ENCODE data around the gene COX6B2.
A peak's percentile ranks its signal among the peaks of the same experiment; 100 is the strongest.
"Not testable (repeated sequence)": the region's sequence is repeated elsewhere in the genome, so short reads cannot be mapped to it uniquely, and the experiment has no call there.

The COX6B2 gene, protein sequence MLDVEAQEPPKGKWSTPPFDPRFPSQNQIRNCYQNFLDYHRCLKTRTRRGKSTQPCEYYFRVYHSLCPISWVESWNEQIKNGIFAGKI

GRCh38 chr19:55354698-55355212, at the start of gene COX6B2:
COX6B2 (minus strand) TSS chr19:55354719; CDS start chr19:55354521, 198 bp downstream.
- DNase-seq (no peak), ATAC-seq (replicated peaks) (no peak)
- Mint-ChIP-seq H3K4me3 (peak within 1 kb of the TSS; percentile 73 to 81), H3K36me3 (peaks cover 1 to 4% of the 10 kb centered on the region in 2 donors), H3K4me1 (peaks cover 14 to 27% of the 10 kb centered on the region in 2 donors), H3K27me3 (peaks cover 65 to 86% of the 10 kb centered on the region in 2 donors), H3K27ac (peak within 1 kb of the TSS; percentile 65), H3K9me3 (no peaks in the 10 kb centered on the region)

- Mint-ChIP-seq H3K9me3 (no peaks in the 10 kb centered on the region), H3K4me1 (peaks cover 17 to 33% of the 10 kb centered on the region in 2 donors), H3K27ac (no peak overlapping the region), H3K27me3 (no peaks in the 10 kb centered on the region), H3K4me3 (no peak overlapping the region), H3K36me3 (peaks cover 27 to 55% of the 10 kb centered on the region in 2 donors)
- ATAC-seq (replicated peaks) = no peak
- no peak for DNase-seq
These were observed 48.0 kb upstream of the COX6B2 start for GRCh38 chr19:55402509-55402908.

DNA sequence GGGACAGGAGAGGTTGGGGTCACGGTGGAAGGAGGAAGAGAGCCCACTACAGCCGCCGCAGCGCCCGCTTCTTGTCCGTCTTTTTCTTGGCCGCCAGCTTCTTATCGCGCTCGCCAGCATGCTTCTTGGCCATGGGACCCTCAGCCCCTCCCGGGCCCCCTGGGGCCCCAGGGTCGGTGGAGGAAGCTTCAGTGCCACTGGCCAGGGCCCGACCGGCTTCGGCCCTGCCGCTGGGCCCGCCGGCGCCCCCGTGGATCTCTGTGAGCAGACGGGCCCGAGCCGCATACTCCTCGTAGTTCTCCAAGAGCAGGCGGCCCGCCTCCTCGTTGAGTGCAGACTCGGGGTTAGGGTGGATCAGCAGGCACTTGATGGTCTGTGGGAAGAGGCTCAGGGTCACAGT, 46.9 kb upstream of the COX6B2 start:
- H3K4me3 Mint-ChIP-seq; H3K27me3 Mint-ChIP-seq; ATAC-seq (replicated peaks); H3K27ac Mint-ChIP-seq; H3K9me3 Mint-ChIP-seq; DNase-seq: not testable (repeated sequence)
- Mint-ChIP-seq H3K4me1 (peaks cover 12 to 26% of the 10 kb centered on the region in 2 donors), H3K36me3 (peaks cover 22 to 50% of the 10 kb centered on the region in 2 donors)

DNA sequence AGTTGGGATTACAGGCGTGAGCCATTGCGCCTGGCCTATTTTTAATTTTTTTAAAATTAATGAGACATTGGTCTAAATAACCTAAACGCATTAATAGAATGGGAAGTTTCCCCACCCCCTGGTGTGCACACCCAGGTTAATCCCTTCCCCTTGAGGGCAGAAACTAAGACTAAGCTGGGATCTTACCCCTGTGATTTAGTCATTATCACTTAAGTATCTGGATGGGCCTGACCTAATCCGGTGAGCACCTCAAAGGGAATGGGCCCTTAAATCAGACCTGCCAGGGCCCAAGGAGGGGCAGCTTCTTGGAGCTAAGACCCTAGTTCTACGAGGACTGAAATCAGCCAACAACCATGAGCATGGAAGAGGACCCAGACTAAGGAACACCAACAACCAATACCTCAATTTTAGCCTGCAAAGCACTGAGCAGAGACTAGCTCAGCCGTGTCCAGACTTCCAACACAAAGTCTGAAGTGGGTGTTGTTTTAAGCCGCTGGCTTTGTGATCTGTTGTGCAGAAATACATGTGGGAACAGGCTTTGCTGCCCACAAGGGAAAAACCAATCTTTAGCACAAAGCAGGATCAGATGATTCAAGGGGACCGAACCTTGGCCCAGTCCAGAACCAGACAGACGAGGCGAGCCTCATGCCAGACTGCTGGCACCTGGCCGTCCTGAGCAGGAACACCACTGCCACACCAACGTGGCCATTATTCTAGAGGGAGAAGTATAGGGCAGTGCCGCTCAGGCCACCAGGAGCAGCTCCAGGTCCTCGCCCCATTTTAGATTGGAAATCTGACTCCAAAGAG, 46.0 kb upstream of the COX6B2 start:
- no peaks in the 10 kb centered on the region for H3K9me3 Mint-ChIP-seq
- peaks cover 13 to 41% of the 10 kb centered on the region in 2 donors for H3K36me3 Mint-ChIP-seq
- no peak overlapping the region for H3K4me3 Mint-ChIP-seq
- H3K27ac Mint-ChIP-seq = peak overlapping the region; percentile 17
- no peak for DNase-seq
- H3K27me3 Mint-ChIP-seq = no peaks in the 10 kb centered on the region
- H3K4me1 Mint-ChIP-seq = peaks cover 4 to 17% of the 10 kb centered on the region in 2 donors
- ATAC-seq (replicated peaks) = no peak

DNA sequence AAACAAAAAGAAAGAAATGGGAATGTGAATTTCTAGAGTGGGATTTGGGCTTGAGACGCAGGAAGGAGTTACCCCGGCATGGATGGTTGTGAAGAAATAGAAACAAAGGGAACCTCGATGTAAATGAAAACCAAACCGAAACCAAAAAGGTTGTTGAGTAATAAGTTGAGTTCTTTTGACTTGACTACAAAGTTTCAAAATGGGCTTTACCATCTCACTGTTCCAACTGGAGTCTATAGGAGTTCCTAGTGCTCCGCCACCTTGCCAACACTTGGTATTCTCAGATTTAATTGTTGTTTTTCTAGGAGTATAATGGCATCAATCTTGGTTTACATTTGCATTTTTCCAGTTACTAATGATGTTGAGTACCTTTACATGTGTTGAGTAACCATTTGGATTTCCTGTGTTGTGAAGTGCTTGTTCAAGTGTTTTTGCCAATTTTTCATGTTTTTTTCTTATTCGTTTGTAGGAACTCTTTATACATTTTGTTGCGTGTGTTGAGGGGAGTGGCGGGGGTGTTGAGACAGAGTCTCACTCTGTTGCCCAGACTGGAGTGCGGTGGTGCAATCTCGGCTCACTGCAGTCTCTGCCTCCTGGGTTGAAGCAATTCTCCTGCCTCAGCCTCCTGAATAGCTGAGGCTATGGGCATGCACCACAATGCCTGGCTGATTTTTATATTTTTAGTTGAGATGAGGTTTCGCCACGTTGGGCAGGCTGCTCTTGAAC, 43.8 kb upstream of the COX6B2 start:
- Mint-ChIP-seq H3K4me3 (no peak overlapping the region), H3K27me3 (no peaks in the 10 kb centered on the region), H3K4me1 (peaks cover 3 to 14% of the 10 kb centered on the region in 2 donors), H3K9me3 (no peaks in the 10 kb centered on the region), H3K27ac (peak overlapping the region; percentile 17), H3K36me3 (peaks cover 12 to 38% of the 10 kb centered on the region in 2 donors)
- ATAC-seq (replicated peaks) (peak in 1 of 2 donors; percentile 34), DNase-seq (no peak)

DNA sequence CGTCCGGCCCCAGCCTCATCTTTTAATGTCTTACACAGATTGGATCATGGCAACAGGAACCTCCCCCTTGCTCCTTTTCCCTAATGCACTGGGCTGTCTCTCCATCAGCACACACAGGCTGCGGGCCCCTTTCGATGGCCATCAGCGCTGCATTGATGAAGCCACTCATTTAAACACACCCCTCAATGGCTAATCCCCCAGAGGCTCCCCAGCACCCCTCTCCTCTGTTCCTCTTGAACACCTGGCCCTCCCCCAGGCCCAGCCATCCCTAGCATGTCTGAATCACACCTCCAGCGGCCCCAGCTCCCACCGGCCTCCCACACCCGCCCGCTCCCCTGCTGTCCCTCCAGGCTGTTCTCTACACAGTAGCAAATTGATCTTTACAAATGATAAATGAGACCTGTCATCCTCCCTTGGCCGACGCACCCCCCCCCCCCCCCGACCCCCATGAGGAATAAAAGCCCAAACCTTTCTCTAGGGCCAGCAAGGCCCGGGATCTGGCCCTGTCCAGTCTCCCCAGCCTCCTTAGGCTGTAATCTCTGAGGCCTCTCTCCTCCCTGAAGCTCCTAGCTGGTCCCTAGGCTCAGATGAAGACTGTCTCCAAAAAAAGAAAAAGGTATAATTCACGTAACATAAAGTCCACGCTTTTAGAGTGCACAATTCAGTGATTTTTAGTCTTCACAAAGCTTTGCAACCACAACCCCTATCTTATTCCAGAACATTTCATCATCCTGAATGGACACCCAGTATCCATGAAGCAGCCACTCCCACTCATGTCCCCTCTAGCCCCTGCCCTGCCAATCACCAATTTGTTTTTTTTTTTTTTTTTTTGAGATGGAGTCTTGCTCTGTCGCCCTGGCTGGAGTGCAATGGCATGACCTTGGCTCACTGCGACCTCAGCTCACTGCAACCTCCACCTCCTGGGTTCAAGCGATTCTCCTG, 38.6 kb upstream of the COX6B2 start:
- H3K27me3 Mint-ChIP-seq = no peaks in the 10 kb centered on the region
- DNase-seq = no peak
- H3K4me3 Mint-ChIP-seq = no peak overlapping the region
- ATAC-seq (replicated peaks) = peak in 1 of 2 donors; percentile 11
- H3K4me1 Mint-ChIP-seq = peaks cover 19 to 40% of the 10 kb centered on the region in 2 donors
- H3K27ac Mint-ChIP-seq = peak overlapping the region; percentile 90
- H3K9me3 Mint-ChIP-seq = no peaks in the 10 kb centered on the region
- peaks cover 23 to 43% of the 10 kb centered on the region in 2 donors for H3K36me3 Mint-ChIP-seq

DNA sequence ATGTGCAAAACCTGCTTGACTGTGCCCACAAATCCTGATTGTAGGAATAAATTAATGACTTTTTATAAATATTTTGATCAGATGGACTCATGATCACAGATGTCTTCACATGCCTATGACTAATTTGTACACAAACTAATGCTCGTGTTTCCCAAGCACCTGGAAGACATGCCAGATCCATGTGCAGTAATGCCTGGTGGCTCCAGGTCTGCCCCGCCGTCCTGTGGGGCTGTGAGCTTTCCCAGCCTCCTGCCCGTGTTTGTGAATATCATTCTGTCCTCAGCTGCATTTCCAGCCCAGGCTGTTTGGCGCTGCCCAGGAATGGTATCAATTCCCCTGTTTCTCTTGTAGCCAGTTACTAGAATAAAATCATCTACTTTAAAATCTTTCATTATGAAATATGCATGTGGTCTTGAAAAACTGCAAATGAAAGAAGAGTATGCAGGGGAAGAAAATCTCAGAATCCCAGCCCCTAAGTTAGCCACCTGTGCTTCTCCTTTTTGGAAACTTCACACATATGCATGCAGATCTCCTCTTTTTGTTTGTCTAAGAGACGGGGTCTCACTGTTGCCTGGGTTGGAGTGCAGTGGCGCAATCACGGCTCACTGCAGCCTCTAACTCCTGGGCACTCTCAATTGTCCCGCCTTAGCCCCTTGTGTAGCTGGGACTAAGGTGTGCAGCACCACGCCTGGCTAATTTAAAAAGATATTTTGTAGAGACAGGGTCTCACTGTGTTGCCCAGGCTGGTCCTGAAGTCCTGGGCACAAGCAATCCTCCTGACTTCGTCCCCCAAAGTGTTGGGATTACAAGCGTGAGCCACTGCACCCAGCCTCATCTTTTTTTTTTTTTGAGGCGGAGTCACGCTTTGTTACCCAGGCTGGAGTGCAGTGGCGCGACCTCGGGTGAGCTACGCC, 37.4 kb upstream of the COX6B2 start:
- H3K4me1 Mint-ChIP-seq = peaks cover 24 to 50% of the 10 kb centered on the region in 2 donors
- H3K36me3 Mint-ChIP-seq = peaks cover 29 to 50% of the 10 kb centered on the region in 2 donors
- no peak overlapping the region for H3K4me3 Mint-ChIP-seq
- H3K27me3 Mint-ChIP-seq = no peaks in the 10 kb centered on the region
- no peaks in the 10 kb centered on the region for H3K9me3 Mint-ChIP-seq
- ATAC-seq (replicated peaks) (peak in 1 of 2 donors; percentile 15), DNase-seq (no peak)
- peak overlapping the region; percentile 65 for H3K27ac Mint-ChIP-seq

DNA sequence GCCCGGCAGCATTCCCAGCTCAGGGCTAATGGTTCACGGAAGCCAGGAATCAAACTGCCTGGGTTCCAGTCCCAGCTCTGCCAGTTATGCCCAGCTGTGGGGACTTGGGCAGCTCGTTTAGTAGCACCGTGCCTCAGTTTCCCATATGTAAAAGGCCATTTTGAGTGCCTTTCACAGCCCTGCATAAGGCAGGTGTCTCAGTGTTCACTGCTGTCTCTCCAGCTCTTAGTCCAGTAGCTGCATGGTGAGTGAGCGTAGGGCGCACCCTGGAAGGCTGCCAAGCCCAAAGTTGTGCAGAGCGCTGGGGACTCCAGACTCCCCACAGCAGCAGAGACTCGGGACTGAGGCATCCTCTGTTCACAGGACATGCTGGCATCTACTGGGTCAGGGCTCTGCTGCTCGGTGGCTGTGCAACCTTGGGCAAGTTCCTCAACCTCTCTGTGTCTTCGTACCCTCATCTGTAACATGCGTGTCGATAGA, 36.7 kb upstream of the COX6B2 start:
- DNase-seq (no peak), ATAC-seq (replicated peaks) (peak in 1 of 2 donors; percentile 8)
- peaks cover 36 to 57% of the 10 kb centered on the region in 2 donors for H3K36me3 Mint-ChIP-seq
- H3K4me3 Mint-ChIP-seq = no peak overlapping the region
- no peak overlapping the region for H3K27ac Mint-ChIP-seq
- H3K27me3 Mint-ChIP-seq = no peaks in the 10 kb centered on the region
- peaks cover 28 to 57% of the 10 kb centered on the region in 2 donors for H3K4me1 Mint-ChIP-seq
- H3K9me3 Mint-ChIP-seq = no peaks in the 10 kb centered on the region

- DNase-seq (no peak), ATAC-seq (replicated peaks) (no peak)
- no peaks in the 10 kb centered on the region for H3K27me3 Mint-ChIP-seq
- no peaks in the 10 kb centered on the region for H3K9me3 Mint-ChIP-seq
- H3K27ac Mint-ChIP-seq = peak overlapping the region; percentile 87
- peaks cover 43 to 64% of the 10 kb centered on the region in 2 donors for H3K36me3 Mint-ChIP-seq
- no peak overlapping the region for H3K4me3 Mint-ChIP-seq
- peaks cover 33 to 57% of the 10 kb centered on the region in 2 donors for H3K4me1 Mint-ChIP-seq
These were observed 36.0 kb upstream of the COX6B2 start for GRCh38 chr19:55390461-55390880.

DNA sequence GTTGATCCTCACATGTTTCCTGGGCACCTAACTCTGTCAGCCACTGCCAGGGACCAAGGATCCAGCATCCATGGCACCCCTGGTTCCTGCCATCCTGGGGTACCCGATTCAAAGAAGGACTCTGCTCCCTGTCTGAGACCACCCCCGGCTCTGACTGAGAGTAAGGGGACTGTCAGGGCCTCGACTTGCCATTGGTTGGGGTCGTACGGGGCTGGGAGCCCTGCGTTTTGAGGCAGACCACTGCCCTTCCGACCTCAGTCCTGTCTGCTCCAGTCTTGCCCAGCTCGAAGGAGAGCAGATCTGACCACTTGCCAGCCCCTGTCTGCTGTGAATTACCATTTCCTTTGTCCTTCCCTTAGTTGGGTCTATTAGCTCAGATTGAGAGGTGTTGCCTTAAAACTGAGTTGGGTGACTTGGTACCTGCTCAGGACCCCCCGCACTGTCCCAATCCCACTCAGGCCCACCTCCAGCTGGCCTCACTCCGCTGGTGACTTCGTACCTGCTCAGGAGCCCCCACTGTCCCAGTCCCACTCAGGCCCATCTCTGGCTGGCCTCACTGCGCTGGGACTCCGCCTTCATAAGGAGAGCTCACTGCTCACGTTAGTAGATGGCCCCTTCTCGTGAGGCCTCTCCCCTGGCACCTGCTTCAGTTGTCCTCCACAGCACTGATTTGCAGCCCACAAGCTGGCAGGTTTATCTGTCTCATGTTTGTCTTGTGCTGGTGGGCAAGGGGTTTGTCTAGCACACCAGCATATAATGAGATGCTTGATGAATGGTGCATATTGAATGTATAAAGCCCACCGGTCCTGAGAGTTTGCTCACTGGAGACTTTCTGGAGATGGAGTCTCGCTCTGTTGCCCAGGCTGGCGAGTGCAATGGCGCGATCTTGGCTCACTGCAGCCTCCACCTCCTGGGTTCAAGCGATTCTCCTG, 35.1 kb upstream of the COX6B2 start:
- Mint-ChIP-seq H3K27ac (peak overlapping the region; percentile 87), H3K27me3 (no peaks in the 10 kb centered on the region), H3K4me3 (peak overlapping the region; percentile 58 to 66), H3K4me1 (peaks cover 36 to 62% of the 10 kb centered on the region in 2 donors), H3K36me3 (peaks cover 43 to 64% of the 10 kb centered on the region in 2 donors), H3K9me3 (no peaks in the 10 kb centered on the region)
- no peak for ATAC-seq (replicated peaks)
- DNase-seq = no peak

GRCh38 chr19:55387736-55388497, 33.4 kb upstream of the COX6B2 start:
- ATAC-seq (replicated peaks) (no peak), DNase-seq (no peak)
- H3K27me3 Mint-ChIP-seq = no peaks in the 10 kb centered on the region
- peak overlapping the region; percentile 95 to 98 for H3K4me3 Mint-ChIP-seq
- no peaks in the 10 kb centered on the region for H3K9me3 Mint-ChIP-seq
- H3K27ac Mint-ChIP-seq = peak overlapping the region; percentile 99
- peaks cover 42 to 58% of the 10 kb centered on the region in 2 donors for H3K36me3 Mint-ChIP-seq
- peaks cover 41 to 67% of the 10 kb centered on the region in 2 donors for H3K4me1 Mint-ChIP-seq
